NCI-H524 treated with DMSO at 0.1 percent for 48 hours (cell line): Measurements from ENCODE around the gene SMIM36.
"Not testable (repeated sequence)": the region's sequence is repeated elsewhere in the genome, so short reads cannot be mapped to it uniquely, and the experiment has no call there.

ENCODE experiments used
- DNase-seq: peaks from one replicate; lab custom pipeline; 2025; lab: John Stamatoyannopoulos, UW

The SMIM36 gene

DNA sequence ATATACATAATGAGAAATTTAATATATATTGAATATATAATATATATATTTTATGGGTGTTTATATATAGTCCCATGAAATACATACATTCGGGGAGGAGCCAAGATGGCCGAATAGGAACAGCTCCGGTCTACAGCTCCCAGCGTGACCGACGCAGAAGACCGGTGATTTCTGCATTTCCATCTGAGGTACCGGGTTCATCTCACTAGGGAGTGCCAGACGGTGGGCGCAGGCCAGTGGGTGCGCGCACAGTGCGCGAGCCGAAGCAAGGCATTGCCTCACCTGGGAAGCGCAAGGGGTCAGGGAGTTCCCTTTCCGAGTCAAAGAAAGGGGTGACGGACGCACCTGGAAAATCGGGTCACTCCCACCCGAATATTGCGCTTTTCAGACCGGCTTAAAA lies 9.6 kb downstream of the SMIM36 start:
- DNase-seq = not testable (repeated sequence)

- DNase-seq = no peak
Observed at GRCh38 chr17:55500103-55500502, 11.1 kb downstream of the SMIM36 start.

GRCh38 chr17:55496094-55496881 lies 15.0 kb downstream of the SMIM36 start:
- no peak for DNase-seq

DNA sequence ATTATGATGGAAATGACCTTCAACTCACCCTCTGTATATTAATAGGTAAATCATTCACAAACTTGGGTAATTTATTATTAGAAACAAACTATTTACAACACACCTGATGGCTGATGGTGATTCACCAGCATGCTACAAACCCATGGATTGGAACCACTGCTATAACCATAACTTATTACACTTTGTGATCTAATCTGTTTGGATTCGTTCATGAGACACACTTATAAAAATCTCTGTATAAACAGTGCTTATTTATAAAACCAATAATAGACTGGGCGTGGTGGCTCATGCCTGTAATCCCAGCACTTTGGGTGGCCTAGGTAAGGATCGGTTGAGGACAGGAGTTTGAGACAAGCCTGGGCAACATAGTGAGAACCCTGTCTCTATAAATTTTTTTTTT lies 16.0 kb downstream of the SMIM36 start:
- DNase-seq = no peak

DNA sequence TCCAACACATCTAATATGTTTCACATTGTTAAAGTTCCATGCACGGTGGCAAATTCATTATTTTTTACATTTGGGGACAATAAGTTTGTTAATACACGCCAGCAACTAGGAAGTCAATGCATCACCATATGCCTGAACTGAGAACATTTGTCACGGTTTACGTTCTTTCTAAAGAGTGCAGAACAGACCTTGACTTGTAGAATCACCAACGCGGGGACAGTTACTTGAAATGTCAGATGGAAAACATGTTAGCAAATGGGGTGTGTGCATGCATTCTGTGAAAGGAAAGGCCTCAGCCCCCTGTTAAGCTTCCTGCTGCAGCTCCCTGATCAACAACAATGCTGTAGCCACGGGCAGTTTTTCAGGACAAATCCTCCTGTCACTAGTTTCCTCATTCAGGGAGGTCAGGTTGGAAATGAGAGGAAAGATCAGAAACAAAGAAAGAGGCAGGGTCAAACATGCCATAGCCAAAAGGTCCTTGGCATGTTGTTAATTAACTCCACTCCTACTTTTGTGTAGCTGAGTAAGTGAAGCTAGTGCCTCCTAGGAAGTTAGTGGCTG lies 18.4 kb downstream of the SMIM36 start:
- no peak for DNase-seq

GRCh38 chr17:55490376-55490775 lies 20.9 kb downstream of the SMIM36 start:
- no peak for DNase-seq

GRCh38 chr17:55487695-55488432 lies 23.4 kb downstream of the SMIM36 start:
- DNase-seq = no peak

- DNase-seq = no peak
Observed at GRCh38 chr17:55484575-55484974, 26.7 kb downstream of the SMIM36 start.

DNA sequence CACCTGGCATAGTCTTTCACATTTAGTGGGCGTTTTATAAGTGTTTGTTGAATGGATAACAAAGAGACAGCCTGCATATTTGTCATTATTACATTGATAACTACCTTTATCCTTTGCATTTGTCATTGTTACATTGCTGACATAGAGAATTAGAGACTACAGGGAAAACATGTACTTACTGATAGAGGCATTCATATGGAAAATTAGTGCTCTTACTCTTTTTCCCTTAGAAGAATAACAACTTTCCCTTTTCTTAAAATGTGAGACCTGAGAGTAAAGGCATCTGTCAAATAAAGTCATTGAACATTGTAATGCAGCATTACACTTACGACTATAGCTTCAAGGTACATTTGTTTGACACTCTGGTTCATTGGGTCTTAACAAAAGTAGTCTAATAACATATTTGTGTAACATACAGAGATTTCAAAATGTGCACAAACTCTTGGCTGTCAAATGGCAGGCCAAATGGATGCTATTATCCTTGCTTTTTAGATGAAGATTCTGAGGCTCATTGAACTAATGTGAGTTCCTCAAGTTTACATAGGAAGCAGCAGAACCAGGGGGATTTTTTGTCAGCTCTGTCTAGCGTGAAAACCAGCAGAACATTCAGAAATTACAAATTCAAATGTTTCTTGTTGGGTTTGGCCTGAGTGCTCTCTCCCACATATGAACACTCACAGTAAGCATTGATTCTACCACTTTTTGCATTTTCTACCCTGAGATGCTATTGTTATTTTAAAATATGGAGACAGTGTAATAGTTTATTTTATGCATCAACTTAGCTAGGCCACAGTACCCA lies 28.5 kb downstream of the SMIM36 start:
- DNase-seq = no peak

DNA sequence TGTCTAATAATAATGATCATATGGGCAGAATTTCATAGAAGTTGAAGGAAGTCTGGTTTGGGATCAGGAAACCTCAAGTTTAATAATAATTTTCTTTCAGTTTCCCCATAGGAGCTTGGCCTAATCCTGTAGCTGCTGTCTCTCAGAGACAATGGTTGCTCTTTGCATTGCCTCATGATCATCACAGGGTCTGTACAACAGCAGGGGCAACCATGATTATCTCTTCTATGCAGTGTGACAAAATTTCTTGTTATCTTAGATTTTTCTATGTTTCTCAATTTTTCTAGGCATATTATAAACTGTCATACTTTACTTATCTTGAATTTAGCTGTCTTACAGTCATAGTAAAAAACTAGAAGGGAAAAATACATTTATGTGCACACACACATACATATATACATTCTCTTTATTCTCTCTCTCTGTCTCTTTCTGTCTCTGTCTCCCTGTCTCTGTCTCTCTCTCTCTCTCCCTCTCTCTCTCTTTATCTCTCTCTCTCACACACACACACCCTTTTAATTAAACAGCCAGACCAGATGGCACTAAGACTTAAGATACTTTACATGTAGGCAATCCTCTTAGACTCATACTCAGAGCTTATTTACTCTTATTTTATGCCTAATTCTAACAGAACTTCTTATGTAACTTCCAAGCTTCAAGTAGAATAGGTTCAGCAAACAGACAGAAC lies 30.5 kb downstream of the SMIM36 start:
- DNase-seq = peak; percentile 81

DNA sequence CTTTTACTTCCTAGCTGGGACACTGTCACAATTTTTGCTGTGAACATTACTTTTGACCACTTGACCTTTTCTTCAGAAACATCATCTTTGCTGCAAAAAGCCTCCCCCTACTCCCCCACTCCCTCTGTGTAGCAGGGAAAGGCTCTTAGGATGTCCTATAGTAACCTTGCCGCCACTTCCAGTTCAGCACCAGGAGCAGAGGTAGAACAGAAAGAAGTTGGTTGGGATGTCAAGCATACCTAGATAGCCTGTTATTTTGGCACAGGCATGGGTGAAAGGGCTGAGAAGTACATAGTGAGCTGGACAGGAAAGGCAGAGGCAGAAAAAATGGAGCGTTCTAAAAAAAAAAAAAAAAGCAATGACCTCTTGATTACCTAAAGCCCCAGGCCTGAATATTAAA lies 31.3 kb downstream of the SMIM36 start:
- DNase-seq = no peak

GRCh38 chr17:55478971-55479370 lies 32.3 kb downstream of the SMIM36 start:
- no peak for DNase-seq

GRCh38 chr17:55466671-55467070 lies 44.6 kb downstream of the SMIM36 start:
- no peak for DNase-seq

GRCh38 chr17:55465771-55466170 lies 45.5 kb downstream of the SMIM36 start:
- DNase-seq = not testable (repeated sequence)

GRCh38 chr17:55463600-55463999 lies 47.7 kb downstream of the SMIM36 start:
- DNase-seq = no peak

DNA sequence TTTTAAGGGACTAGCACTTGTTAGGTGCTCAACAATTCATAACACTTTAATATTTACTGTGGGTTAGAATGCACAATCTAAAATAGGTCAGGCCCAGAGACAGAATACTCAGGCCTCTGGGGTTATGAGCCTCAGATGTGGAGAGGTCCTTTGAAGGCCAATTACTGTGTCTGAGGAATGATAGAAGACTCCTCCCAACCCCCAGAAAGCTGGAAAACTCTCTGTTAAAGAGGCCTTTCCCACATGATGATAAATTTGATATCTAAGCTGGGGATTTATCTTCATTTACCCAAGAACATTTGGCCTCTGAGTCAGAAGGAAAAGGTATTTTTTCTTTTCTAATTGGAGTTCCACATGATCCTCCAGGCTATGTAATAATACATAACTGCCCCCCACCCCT lies 48.5 kb downstream of the SMIM36 start:
- DNase-seq = no peak

DNA sequence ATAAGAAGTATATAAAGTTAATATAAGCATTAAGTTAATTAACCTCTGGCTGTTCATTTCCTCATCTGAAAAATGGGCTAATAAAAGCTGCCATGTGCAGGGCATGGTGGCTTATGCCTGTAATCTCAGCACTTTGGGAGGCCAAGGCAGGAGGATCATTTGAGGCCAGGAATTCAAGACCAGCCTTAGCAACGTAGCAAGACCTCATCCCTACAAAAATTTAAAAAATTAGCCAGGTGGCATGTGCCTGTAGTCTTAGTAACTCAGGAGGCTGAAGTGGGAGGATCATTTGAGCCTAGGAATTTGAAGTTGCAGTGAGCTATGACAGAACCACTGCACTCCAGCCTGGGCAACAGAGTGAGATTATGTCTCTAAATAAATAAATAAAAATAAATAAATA lies 49.0 kb downstream of the SMIM36 start:
- no peak for DNase-seq

GRCh38 chr17:55458978-55459377 lies 52.3 kb downstream of the SMIM36 start:
- no peak for DNase-seq

DNA sequence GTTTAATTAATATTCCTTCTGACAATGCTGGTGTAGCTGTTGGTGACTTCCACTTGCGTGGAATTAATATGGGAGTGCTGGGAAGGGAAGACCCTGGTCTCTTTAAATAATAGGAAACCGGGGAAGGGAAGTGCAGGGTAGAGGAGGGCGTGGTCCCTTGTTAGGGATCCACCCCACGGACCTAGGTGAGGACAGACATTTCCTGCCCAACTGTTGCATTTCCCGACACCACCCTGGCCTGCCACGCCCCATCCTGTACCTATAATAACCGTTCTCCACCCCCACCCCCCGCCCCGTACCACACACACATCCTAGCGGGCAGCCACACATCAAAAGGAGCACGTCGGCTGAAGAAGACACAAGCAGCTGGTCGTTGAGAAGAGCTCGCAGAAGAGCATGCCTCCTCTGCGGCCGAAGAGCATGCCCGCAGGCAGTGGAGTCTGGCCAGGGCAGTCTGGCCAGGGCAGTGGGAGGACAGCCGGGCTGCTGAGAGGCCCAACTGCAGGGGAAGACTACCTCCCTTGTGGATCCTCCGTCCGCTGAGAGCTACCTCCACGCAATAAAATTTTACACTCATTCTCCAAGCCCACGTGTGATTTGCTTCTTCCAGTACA lies 52.9 kb downstream of the SMIM36 start:
- DNase-seq = no peak

DNA sequence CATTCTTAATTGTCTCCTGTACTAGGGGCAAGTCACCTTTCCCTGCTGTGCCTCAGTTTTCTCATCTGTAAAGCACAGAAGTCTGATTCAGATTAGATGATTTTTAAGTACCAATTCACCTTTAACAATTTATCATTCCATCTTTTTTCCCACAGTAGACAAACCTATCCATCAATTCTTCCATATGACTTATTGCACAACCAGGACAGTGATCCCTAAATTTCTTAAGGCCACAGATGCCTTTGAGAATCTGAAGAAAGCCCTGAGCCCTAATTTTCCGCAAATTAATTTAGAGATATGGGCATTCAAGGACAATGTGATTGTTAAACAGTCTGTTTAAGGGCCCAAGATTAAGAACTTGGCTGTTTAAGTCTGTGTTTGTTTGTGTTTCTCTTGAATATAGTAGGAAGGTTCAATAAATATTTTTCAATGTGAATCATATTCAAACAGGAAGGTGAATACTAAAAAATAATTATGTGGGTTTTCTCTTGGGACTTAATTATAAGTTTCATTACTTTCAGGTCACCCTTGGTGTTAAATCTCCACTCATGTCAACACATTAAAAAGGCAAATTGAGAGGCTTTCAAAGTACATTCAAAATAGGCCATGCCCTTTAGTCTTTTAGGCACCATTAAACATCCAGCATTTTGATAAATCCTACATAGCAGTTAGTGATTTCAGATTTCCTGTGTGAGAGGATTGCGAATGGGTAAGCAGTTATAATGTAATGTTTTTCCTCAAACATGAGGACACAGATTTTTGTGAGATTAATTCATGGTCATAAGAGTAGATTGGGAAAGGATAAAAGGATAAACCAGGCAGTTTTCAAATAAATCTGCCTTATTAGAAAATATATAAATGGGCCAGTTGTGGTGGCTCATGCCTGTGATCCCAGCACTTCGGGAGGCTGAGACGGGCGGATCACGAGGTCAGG lies 54.7 kb downstream of the SMIM36 start:
- DNase-seq = no peak
